Endothelial cell of umbilical vein (primary cell): Measurements from ENCODE around the gene VPS51.

ENCODE experiments used
- EZH2 ChIP-seq: IDR thresholded peaks from 2 replicates; pipeline ENCODE4 v1.6.1; 2012; ENCODE audit warnings: borderline replicate concordance, low read depth, mild to moderate bottlenecking, moderate library complexity, low read length, inconsistent platforms; ENCODE audit not compliant: severe bottlenecking
- FOS ChIP-seq: IDR thresholded peaks from 2 replicates; pipeline ENCODE4 v1.6.1; 2011; ENCODE audit warnings: mild to moderate bottlenecking, low read length, moderate library complexity, borderline replicate concordance; ENCODE audit not compliant: insufficient read depth
- GATA2 ChIP-seq: IDR thresholded peaks from 2 replicates; pipeline ENCODE4 v1.7.0; 2011; ENCODE audit warnings: low read depth, mild to moderate bottlenecking, moderate library complexity, mixed read lengths, low read length; ENCODE audit not compliant: insufficient read length, insufficient read depth
- JUN ChIP-seq: IDR thresholded peaks from 2 replicates; pipeline ENCODE4 v1.6.1; 2011; ENCODE audit warnings: borderline replicate concordance, low read depth; ENCODE audit not compliant: insufficient read length, insufficient read depth
- POLR2A ChIP-seq: IDR thresholded peaks from 2 replicates; pipeline ENCODE4 v1.6.1; 2012; ENCODE audit warnings: low read depth, mild to moderate bottlenecking, control low read depth, low read length
- POLR2AphosphoS5 ChIP-seq: IDR thresholded peaks from 2 replicates; pipeline ENCODE4 v1.6.1; 2012; ENCODE audit warnings: low read depth, mild to moderate bottlenecking, control low read depth, low read length, moderate library complexity; ENCODE audit not compliant: insufficient read depth
- TF ChIP-seq, protein P1 (sequence below), 2 donors: IDR thresholded peaks; 1 replicate in 1 of 2; 2 replicates in 1 of 2; pipeline ENCODE4 v1.5.1; 2011; ENCODE audit warnings: low read length in 2 of 2, mild to moderate bottlenecking in 2 of 2, moderate library complexity in 2 of 2, control low read depth in 1 of 2, inconsistent platforms in 1 of 2, low read depth in 1 of 2; ENCODE audit not compliant: insufficient read depth in 1 of 2; ENCODE audit errors: extremely low read depth in 1 of 2
- TF ChIP-seq, protein P2 (sequence below): IDR thresholded peaks from 2 replicates; pipeline ENCODE4 v1.6.1; 2011; ENCODE audit not compliant: insufficient read depth, insufficient read length

DNA sequence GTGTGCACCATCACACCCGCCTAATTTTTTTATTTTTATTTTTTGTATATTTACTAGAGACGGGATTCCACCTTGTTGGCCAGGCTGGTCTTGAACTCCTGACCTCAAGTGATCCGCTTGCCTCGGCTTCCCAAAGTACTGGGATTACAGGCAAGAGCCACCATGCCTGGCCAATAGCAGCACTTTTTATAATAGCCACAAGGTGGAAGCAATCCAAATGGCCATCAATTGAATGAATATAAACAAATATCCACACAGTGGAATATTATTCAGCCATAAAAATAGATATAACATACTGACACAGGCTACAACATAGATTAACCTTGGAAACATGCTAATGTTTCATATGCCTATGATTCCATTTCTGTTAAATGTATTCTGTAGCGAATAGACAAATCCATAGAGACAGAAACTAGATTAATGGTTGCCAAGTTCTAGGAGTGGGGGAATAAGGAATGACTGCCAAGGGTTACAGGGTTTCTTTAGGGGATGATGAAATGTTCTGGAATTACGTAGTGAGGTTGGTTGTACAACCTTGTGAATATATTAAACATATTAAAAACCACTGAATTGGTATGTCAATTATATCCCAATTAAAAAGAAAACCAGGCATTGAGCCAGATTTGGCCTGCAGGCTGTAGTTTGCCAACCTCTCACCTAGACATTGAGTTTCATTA lies 4.8 kb downstream of the VPS51 start:
- TF ChIP-seq, protein P1, sequence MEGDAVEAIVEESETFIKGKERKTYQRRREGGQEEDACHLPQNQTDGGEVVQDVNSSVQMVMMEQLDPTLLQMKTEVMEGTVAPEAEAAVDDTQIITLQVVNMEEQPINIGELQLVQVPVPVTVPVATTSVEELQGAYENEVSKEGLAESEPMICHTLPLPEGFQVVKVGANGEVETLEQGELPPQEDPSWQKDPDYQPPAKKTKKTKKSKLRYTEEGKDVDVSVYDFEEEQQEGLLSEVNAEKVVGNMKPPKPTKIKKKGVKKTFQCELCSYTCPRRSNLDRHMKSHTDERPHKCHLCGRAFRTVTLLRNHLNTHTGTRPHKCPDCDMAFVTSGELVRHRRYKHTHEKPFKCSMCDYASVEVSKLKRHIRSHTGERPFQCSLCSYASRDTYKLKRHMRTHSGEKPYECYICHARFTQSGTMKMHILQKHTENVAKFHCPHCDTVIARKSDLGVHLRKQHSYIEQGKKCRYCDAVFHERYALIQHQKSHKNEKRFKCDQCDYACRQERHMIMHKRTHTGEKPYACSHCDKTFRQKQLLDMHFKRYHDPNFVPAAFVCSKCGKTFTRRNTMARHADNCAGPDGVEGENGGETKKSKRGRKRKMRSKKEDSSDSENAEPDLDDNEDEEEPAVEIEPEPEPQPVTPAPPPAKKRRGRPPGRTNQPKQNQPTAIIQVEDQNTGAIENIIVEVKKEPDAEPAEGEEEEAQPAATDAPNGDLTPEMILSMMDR (IDR thresholded peaks at IDR 0.05; ENCODE audit: extremely low read depth in 1 of 2, insufficient read depth in 1 of 2, low read depth in 1 of 2, low read length in 2 of 2): no peak
- no peak for TF ChIP-seq JUN
- TF ChIP-seq EZH2: no peak
- TF ChIP-seq POLR2AphosphoS5: no peak
- no peak for TF ChIP-seq POLR2A
- TF ChIP-seq, protein P2, sequence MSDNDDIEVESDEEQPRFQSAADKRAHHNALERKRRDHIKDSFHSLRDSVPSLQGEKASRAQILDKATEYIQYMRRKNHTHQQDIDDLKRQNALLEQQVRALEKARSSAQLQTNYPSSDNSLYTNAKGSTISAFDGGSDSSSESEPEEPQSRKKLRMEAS: no peak
- TF ChIP-seq GATA2: no peak
- TF ChIP-seq FOS: no peak
